GM19099 (cell line): Measurements from ENCODE around the gene CAMTA1.

ENCODE experiments used
- POLR2A ChIP-seq: IDR thresholded peaks from 3 replicates; pipeline ENCODE4 v1.6.1; 2011; ENCODE audit warnings: low read depth; ENCODE audit not compliant: insufficient read length; ENCODE audit errors: extremely low read depth

The CAMTA1 gene

GRCh38 chr1:7656557-7657215 is 871.4 kb downstream of the CAMTA1 start:
- TF ChIP-seq POLR2A, result no peak

DNA sequence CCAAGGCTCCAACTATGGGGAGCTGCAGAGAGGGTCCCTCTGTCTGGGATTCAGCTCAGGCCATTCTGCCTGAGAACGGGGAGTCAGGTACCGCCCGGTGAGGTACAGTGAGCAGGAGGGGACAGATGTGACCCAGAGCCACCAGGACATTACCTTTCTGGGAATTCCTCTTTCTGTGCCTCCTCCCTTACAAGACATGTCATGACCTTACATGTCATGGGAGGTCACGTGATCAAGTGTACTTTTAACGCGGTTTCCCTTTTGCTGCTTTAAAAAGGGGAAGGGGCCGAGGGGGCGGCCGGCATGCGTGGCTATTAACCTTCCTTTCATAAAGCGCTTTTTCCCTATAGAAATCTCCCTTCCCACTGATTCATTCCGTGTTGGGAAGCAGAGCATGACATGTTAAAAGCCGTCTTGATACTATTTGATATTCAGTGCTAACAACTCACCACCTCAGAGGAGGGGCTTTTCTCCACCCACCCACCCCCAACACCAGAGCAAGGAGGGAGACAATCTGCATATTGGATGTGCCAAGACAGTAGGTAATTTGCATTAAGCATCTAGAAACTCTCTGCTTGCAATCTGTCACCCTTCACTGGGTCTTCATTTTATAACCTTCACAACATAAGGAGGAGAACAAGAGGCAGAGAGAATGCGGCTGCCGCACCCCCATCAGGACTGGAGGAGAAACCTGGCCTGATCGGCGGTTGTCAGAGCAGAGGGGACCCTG is 872.2 kb downstream of the CAMTA1 start:
- TF ChIP-seq POLR2A, result no peak

DNA sequence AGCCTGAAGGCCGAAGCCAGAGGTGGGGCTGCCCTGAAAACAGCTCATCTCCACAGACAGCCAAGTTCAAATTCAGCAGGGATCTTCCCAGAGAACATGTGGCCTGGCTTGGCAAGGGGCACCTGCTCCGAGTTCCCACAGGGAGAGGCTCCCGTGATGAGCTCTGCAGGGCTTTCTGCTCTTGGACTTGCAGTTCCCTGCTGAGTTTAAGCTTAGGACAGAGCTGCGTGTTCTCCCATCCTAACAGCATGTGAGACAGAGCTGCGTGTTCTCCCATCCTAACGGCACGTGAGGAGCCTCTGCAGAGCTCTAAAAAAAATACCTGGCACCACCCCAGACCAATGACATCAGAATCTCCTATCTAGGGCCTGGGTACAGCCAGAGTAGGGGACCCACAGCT is 872.8 kb downstream of the CAMTA1 start:
- no peak for TF ChIP-seq POLR2A

GRCh38 chr1:7659514-7659913 is 874.3 kb downstream of the CAMTA1 start:
- no peak for TF ChIP-seq POLR2A

- no peak for TF ChIP-seq POLR2A
Observed at GRCh38 chr1:7663451-7664146, 878.3 kb downstream of the CAMTA1 start.

DNA sequence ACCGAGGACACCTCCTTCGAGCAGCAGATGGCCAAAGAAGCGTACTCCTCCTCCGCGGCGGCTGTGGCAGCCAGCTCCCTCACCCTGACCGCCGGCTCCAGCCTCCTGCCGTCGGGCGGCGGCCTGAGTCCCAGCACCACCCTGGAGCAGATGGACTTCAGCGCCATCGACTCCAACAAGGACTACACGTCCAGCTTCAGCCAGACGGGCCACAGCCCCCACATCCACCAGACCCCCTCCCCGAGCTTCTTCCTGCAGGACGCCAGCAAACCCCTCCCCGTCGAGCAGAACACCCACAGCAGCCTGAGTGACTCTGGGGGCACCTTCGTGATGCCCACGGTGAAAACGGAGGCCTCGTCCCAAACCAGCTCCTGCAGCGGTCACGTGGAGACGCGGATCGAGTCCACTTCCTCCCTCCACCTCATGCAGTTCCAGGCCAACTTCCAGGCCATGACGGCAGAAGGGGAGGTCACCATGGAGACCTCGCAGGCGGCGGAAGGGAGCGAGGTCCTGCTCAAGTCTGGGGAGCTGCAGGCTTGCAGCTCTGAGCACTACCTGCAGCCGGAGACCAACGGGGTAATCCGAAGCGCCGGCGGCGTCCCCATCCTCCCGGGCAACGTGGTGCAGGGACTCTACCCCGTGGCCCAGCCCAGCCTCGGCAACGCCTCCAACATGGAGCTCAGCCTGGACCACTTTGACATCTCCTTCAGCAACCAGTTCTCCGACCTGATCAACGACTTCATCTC is 879.1 kb downstream of the CAMTA1 start:
- TF ChIP-seq POLR2A, result no peak

- no peak for TF ChIP-seq POLR2A
Observed at GRCh38 chr1:7664893-7665250, 879.6 kb downstream of the CAMTA1 start.

- TF ChIP-seq POLR2A, result no peak
Observed at GRCh38 chr1:7666249-7666648, 881.0 kb downstream of the CAMTA1 start.

GRCh38 chr1:7667159-7667558 is 881.9 kb downstream of the CAMTA1 start:
- no peak for TF ChIP-seq POLR2A

- no peak for TF ChIP-seq POLR2A
Observed at GRCh38 chr1:7667625-7668218, 882.5 kb downstream of the CAMTA1 start.

DNA sequence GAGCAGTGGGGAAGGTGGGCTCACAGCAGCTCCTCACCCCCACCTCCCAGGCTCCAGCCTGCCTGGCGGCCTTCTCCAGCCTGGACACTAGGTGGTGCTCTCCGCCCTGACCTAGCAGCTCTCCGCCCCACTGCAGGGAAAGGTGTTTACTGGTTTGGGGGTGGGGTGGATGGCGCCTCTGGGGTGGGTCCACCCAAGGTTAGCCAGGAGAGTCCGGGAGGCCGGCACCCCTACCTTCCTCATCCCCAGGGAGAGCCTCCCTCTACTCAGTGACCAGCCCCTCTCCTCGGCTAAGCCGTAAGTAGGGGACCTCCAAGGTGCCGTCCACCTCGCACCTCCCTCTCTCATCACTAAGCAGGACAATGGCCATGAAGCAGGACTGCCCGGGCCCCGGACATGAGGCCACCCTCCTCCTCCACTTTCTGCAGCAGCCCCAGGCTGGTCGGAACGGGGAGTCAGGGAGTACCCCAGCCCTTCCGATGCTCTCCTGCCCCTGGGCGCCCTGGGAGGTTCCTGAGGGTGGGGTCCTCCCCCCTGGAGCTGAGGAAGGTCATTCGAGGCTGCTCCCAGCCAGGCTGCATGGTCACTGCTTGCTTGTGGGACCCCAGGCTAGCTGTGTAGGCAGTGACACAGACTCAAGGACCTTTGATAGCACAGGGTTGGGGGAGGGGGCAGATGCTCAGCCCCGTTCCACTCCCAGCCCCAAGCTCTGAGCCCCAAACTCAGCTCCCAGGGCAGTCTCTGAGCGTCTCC is 884.5 kb downstream of the CAMTA1 start:
- TF ChIP-seq POLR2A, result no peak

DNA sequence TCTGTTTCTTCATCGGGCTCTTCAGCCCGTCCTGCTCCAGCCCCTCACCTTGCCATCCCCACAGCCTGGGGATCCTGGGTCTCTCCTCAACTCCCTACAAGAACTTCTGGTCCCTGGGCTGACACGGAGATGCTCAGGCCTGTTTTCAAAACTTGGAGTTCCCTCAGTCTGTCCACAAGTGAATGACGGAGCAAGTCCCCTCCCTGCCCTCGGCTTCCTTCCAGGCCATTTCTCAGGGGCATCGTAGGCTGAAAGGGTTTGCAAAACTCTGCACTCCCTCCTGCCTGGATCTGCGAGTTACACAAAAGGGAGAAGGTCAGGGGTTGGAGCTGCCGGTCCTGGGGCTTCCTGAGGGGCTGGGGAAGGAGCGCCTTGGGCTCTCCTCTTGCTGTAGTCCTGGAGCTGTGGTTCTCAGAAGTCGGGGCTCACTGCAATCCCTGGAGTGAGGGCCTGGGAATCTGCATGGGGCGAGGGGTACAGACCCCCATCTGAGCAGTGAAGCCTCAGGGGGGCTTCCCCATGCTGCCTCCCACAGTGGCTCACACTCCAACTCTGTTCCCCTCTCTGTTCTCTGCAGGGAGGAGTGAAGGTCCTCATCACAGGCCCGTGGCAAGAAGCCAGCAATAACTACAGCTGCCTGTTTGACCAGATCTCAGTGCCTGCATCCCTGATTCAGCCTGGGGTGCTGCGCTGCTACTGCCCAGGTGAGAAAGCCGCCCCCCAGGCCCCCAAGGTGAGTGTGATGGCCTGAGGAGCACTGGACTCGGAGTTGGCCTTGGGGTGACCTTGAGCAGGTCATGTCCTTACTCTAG is 885.3 kb downstream of the CAMTA1 start:
- TF ChIP-seq POLR2A, result no peak

- TF ChIP-seq POLR2A, result no peak
Observed at GRCh38 chr1:7671146-7671465, 885.9 kb downstream of the CAMTA1 start.

DNA sequence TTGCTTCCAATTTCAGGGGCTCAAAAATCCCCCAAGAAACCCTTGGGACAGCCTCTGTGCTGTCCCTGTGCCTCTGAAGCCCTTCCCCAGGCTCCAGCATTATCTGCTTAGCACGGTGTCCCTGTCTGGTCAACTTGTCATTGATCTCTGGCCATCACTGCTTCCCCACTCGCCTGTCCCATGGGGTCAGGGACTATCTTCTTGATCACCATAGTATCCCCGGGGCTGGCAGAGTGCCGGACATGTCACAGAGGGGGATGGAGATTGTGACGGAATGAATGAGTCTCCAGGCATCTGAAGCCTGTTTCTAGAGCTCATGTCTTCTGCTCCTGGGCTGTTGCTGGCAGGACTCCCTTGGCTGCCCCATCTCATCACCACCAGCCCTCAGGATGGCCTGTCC is 886.4 kb downstream of the CAMTA1 start:
- no peak for TF ChIP-seq POLR2A
